ENCODE measurements around the gene FOXP3.

DNA sequence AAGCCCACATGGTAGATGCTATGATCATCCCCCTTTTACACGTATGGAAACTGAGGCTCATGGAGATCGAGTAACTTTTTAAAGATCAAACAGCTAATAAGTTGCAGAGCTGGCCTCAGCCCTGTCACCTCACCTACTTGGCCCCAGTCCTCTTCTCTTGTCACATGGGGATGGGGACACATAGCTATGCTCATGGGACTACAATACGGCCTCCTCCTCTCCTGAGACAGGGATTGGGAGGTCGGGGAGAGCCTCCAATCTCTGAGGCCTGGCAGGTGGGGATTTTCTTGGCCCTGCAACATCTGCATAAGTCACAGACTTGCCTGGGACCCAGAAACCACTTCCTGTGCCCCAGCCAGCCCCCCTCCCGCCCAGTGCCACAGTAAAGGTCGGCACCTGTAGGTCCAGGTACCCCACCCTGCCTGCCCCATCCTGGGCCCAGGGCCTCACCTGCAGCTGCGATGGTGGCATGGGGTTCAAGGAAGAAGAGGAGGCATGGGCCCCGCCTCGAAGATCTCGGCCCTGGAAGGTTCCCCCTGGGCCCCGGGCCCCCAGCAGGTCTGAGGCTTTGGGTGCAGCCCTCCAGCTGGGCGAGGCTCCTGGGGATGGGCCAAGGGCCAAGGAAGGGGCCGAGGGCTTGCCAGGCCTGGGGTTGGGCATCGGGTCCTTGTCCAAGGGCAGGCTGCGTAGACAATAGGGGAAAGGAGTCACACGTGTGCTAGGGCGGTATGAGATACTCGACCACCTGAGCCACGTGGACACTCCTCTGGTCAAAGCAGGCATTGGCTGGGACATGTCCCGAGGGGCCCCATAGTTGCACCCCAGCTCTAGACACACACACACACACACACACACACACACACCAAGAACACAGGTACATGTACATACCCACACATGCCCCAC lies 6.4 kb downstream of the FOXP3 start:
- TF ChIP-seq CTCF (IDR thresholded peaks at IDR 0.05) (no peak), POLR2A (IDR thresholded peaks at IDR 0.05) (no peak), POLR2AphosphoS5 (IDR thresholded peaks at IDR 0.05) (no peak)
